CD4-positive, alpha-beta T cell (primary cell): ENCODE results near the gene TTN. TPM values are rescaled to one million over a fixed set of nuclear protein-coding genes. Genes with fewer than 3 reads are reported as not detected.

ENCODE experiments used
- ATAC-seq: fragments of 200-7000 bp; cut with Tn5 transposase; one replicate; pipeline ENCODE4 v1.10.0; 2022; ENCODE audit warnings: mild to moderate bottlenecking; ENCODE audit not compliant: poor library complexity
- CTCF ChIA-PET: fragments of 350-600 bp; sonication (Branson Sonifier 250); formaldehyde crosslinking; loops from one replicate; lab custom pipeline; 2021; ENCODE audit warnings: antibody characterized with exemption, inconsistent platforms; lab: Charles Lee
- POLR2A ChIA-PET: fragments of 350-600 bp; sonication (Branson Sonifier 250); formaldehyde crosslinking; loops from one replicate; lab custom pipeline; 2021; ENCODE audit warnings: antibody characterized with exemption, inconsistent platforms; lab: Charles Lee
- DNase-seq, 14 experiments: peaks; one replicate each; pipeline ENCODE4 v3.0.0-alpha.2; 2013 to 2020; ENCODE audit warnings: mixed read lengths in 2 of 14
- H3K27ac ChIP-seq, 2 donors: one replicate each; pipeline versions ENCODE4 v1.5.1 to v1.7.0; 2013; ENCODE audit warnings: low read length in 2 of 2, low read depth in 1 of 2, mild to moderate bottlenecking in 1 of 2
- H3K27me3 ChIP-seq, 2 experiments: 1 replicate in 1 of 2; 2 replicates in 1 of 2; pipeline versions ENCODE4 v1.6.1 to v1.7.0; 2013; ENCODE audit warnings: low read length in 2 of 2, control low read depth in 1 of 2, mild to moderate bottlenecking in 1 of 2, moderate library complexity in 1 of 2; ENCODE audit not compliant: insufficient read depth in 2 of 2, control insufficient read depth in 1 of 2
- H3K36me3 ChIP-seq: one replicate; pipeline ENCODE4 v1.6.1; 2013; ENCODE audit warnings: low read length, control low read depth; ENCODE audit not compliant: insufficient read depth
- H3K4me1 ChIP-seq: one replicate; pipeline ENCODE4 v1.6.1; 2013; ENCODE audit warnings: low read length, control low read depth; ENCODE audit not compliant: insufficient read depth
- H3K4me3 ChIP-seq: one replicate; pipeline ENCODE4 v1.5.1; 2013; ENCODE audit warnings: mild to moderate bottlenecking, low read length, moderate library complexity
- H3K9me3 ChIP-seq, 2 experiments: 1 replicate in 1 of 2; 2 replicates in 1 of 2; pipeline versions ENCODE4 v1.6.1 to v1.7.0; 2013; ENCODE audit warnings: low read length in 2 of 2, mild to moderate bottlenecking in 2 of 2, control low read depth in 1 of 2, moderate library complexity in 1 of 2; ENCODE audit not compliant: control insufficient read depth in 1 of 2, insufficient read depth in 1 of 2
- H3K27ac Mint-ChIP-seq: one replicate; pipeline ENCODE4 v1.8.0; 2020; ENCODE audit warnings: mixed read lengths
- H3K27me3 Mint-ChIP-seq: one replicate; pipeline ENCODE4 v1.8.0; 2021; ENCODE audit warnings: mixed read lengths
- H3K36me3 Mint-ChIP-seq: one replicate; pipeline ENCODE4 v1.8.0; 2021; ENCODE audit warnings: low read depth, mixed read lengths
- H3K4me1 Mint-ChIP-seq: one replicate; pipeline ENCODE4 v1.8.0; 2021; ENCODE audit warnings: low read depth, mixed read lengths
- H3K4me3 Mint-ChIP-seq: one replicate; pipeline ENCODE4 v1.8.0; 2020; ENCODE audit warnings: mild to moderate bottlenecking, mixed read lengths
- H3K9me3 Mint-ChIP-seq: one replicate; pipeline ENCODE4 v1.8.0; 2020; ENCODE audit warnings: mixed read lengths
- CTCF ChIP-seq: fragments of 200-600 bp; IDR thresholded peaks from one replicate; pipeline ENCODE4 v1.8.0; 2022; ENCODE audit warnings: antibody characterized with exemption, mild to moderate bottlenecking
- intact Hi-C, 2 experiments: fragments of 100-400 bp; cut with DNase I in 1 of 2; cut with micrococcal nuclease in 1 of 2; formaldehyde crosslinking; loops; one replicate each; pipeline versions ENCODE4 v1.15.1 to v1.9.0; 2023 to 2025; cut with DNase I, micrococcal nuclease
- total RNA-seq, 174 experiments: library from RNA in 2 of 174; stranded (reverse) in 2 of 174; gene quantifications; one replicate each; pipeline ENCODE4 v1.2.3 and lab custom pipeline; 2021 to 2026

Gene TTN
- total RNA-seq, 2 experiments from 2014 or later: 27.5 to 29.2 TPM

- no peaks in the 10 kb centered on the region for H3K27me3 ChIP-seq
- H3K4me3 Mint-ChIP-seq: no peak overlapping the region
- H3K27ac Mint-ChIP-seq: no peak overlapping the region
Measured at GRCh38 chr2:178635897-178636296, 171.3 kb downstream of the TTN start.

GRCh38 chr2:178632729-178633128, 174.5 kb downstream of the TTN start:
- no peak overlapping the region for H3K4me3 ChIP-seq
- DNase-seq: no peak
- H3K9me3 Mint-ChIP-seq: no peaks in the 10 kb centered on the region
- H3K36me3 ChIP-seq: peaks cover 8% of the 10 kb centered on the region
- CTCF ChIA-PET: interaction anchor here (1.1 kb wide), 1 partner anchor 68 kb away, joined by 3 read pairs; no protein-coding TSS in a partner anchor
- no peaks in the 10 kb centered on the region for H3K4me1 Mint-ChIP-seq
- no peaks in the 10 kb centered on the region for H3K27me3 Mint-ChIP-seq
- no peak for ATAC-seq
- H3K27ac ChIP-seq: no peak overlapping the region
- no peaks in the 10 kb centered on the region for H3K27me3 ChIP-seq
- H3K4me1 ChIP-seq: no peaks in the 10 kb centered on the region
- H3K36me3 Mint-ChIP-seq: peaks cover 89% of the 10 kb centered on the region
- no peak overlapping the region for H3K4me3 Mint-ChIP-seq
- POLR2A ChIA-PET: no interaction called here
- no peak overlapping the region for H3K27ac Mint-ChIP-seq
- intact Hi-C loops: no loop called here
- H3K9me3 ChIP-seq: no peaks in the 10 kb centered on the region
- TF ChIP-seq CTCF: no peak

More at GRCh38 chr2:178635897-178636296, 171.3 kb downstream of the TTN start:
- Mint-ChIP-seq H3K9me3 (no peaks in the 10 kb centered on the region), H3K4me1 (no peaks in the 10 kb centered on the region), H3K27me3 (no peaks in the 10 kb centered on the region), H3K36me3 (peaks cover 79% of the 10 kb centered on the region)
- H3K4me1 ChIP-seq: no peaks in the 10 kb centered on the region
- H3K9me3 ChIP-seq: no peaks in the 10 kb centered on the region
- ChIA-PET CTCF (no interaction called here), POLR2A (no interaction called here)
- ATAC-seq (no peak), DNase-seq (no peak)
- intact Hi-C loops: no loop called here
- peaks cover 8% of the 10 kb centered on the region for H3K36me3 ChIP-seq
- TF ChIP-seq CTCF: no peak
- no peak overlapping the region for H3K27ac ChIP-seq
- H3K4me3 ChIP-seq: no peak overlapping the region

- no peaks in the 10 kb centered on the region for H3K27me3 Mint-ChIP-seq
- H3K27ac Mint-ChIP-seq: no peak overlapping the region
- Histone ChIP-seq H3K36me3 (peaks cover 8% of the 10 kb centered on the region), H3K4me3 (no peak overlapping the region), H3K4me1 (no peaks in the 10 kb centered on the region), H3K27ac (no peak overlapping the region), H3K9me3 (no peaks in the 10 kb centered on the region), H3K27me3 (no peaks in the 10 kb centered on the region)
- ChIA-PET CTCF (no interaction called here), POLR2A (no interaction called here)
- no peaks in the 10 kb centered on the region for H3K9me3 Mint-ChIP-seq
- no peak overlapping the region for H3K4me3 Mint-ChIP-seq
- TF ChIP-seq CTCF: no peak
- H3K36me3 Mint-ChIP-seq: peaks cover 75% of the 10 kb centered on the region
- ATAC-seq: no peak
- intact Hi-C loops: no loop called here
- DNase-seq: no peak
- H3K4me1 Mint-ChIP-seq: no peaks in the 10 kb centered on the region
Measured at GRCh38 chr2:178630581-178630980, 176.6 kb downstream of the TTN start.
